ENCODE results near the gene MGMT.
A peak's percentile ranks its signal among the peaks of the same experiment; 100 is the strongest.

Gene MGMT

GRCh38 chr10:129522041-129522585 lies 55.1 kb downstream of the MGMT start:
- no peak overlapping the region for H3K4me3 ChIP-seq (ENCODE audit: low read length)
- TF ChIP-seq CTCF (IDR thresholded peaks at IDR 0.05; ENCODE audit: insufficient read depth, low read depth, low read length, missing control alignments) = no peak
- no peak for DNase-seq (ENCODE audit: low read depth)

GRCh38 chr10:129523031-129523722 lies 56.1 kb downstream of the MGMT start:
- no peak overlapping the region for H3K4me3 ChIP-seq (ENCODE audit: low read length)
- no peak for DNase-seq (ENCODE audit: low read depth)
- TF ChIP-seq CTCF (IDR thresholded peaks at IDR 0.05; ENCODE audit: insufficient read depth, low read depth, low read length, missing control alignments) = no peak

GRCh38 chr10:129523723-129524316 lies 56.8 kb downstream of the MGMT start:
- TF ChIP-seq CTCF (IDR thresholded peaks at IDR 0.05; ENCODE audit: insufficient read depth, low read depth, low read length, missing control alignments) = no peak
- DNase-seq (ENCODE audit: low read depth) = no peak
- no peak overlapping the region for H3K4me3 ChIP-seq (ENCODE audit: low read length)

GRCh38 chr10:129524936-129525335 lies 57.9 kb downstream of the MGMT start:
- no peak for TF ChIP-seq CTCF (IDR thresholded peaks at IDR 0.05; ENCODE audit: insufficient read depth, low read depth, low read length, missing control alignments)
- H3K4me3 ChIP-seq (ENCODE audit: low read length) = no peak overlapping the region
- no peak for DNase-seq (ENCODE audit: low read depth)

- DNase-seq (ENCODE audit: low read depth) = peak; percentile 9
- H3K4me3 ChIP-seq (ENCODE audit: low read length) = no peak overlapping the region
- no peak for TF ChIP-seq CTCF (IDR thresholded peaks at IDR 0.05; ENCODE audit: insufficient read depth, low read depth, low read length, missing control alignments)
Measured at GRCh38 chr10:129525401-129525801, 58.4 kb downstream of the MGMT start.

- H3K4me3 ChIP-seq (ENCODE audit: low read length) = no peak overlapping the region
- TF ChIP-seq CTCF (IDR thresholded peaks at IDR 0.05; ENCODE audit: insufficient read depth, low read depth, low read length, missing control alignments) = no peak
- no peak for DNase-seq (ENCODE audit: low read depth)
Measured at GRCh38 chr10:129526943-129527342, 59.9 kb downstream of the MGMT start.
